Hematopoietic multipotent progenitor cell treated with erythropoietin and hydrocortisone succinate and interleukin-3 and kit ligand, for 15 days (in vitro differentiated cells): Measurements from ENCODE around the gene EIF3D.

ENCODE experiments used
- DNase-seq: peaks from one replicate; pipeline ENCODE4 v3.0.0-alpha.2; 2015; ENCODE audit warnings: low spot score

EIF3D gene

DNA sequence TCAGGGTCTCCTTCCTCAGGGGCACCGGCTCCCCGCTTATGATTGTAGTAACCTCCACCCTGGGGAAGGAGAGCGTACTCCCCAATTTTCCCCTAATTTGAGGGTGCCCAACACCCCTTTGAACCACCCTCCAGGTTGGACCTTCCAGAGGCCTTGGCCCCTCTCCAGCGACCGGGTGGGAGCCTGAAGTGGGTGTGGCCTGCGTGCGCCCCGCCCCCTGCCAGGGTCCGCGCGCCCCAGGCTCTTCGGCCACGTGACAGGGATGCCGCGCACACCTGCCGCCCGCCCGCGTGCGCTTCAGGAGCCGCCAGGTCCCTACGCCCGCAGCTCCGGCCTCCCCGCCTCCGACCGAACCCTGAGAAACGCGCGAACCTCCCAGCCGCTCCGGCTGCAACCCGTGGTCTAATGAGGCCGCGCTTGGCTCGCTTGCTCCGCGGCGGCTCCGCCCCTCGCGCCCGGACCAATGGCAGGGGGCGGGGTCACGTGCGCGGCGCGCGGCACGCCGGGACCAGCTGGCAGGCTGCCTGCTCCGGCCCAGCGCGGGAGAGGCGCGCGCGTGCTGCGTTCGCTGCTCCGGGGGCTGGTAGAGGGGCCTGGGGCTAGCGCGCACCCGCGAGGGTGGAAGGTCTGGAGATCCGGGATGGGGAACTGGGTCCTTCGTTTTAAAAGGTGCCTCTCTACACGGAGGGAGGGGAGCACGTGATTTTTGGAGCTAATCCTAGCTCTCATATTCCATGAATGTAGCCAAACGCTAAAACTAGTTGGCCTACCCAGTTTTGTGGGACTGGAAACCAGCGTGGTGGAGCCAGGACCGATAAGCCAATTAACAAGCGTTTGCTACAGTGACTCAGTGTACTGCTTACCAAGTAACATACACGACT, 22.1 kb downstream of the EIF3D start, which contains the start of gene FOXRED2:
Gene FOXRED2 (minus strand): TSS at position 404 of the 881 bp plus-strand sequence. CDS start 618 bp downstream, outside the sequence.
- peak; percentile 92 for DNase-seq

DNA sequence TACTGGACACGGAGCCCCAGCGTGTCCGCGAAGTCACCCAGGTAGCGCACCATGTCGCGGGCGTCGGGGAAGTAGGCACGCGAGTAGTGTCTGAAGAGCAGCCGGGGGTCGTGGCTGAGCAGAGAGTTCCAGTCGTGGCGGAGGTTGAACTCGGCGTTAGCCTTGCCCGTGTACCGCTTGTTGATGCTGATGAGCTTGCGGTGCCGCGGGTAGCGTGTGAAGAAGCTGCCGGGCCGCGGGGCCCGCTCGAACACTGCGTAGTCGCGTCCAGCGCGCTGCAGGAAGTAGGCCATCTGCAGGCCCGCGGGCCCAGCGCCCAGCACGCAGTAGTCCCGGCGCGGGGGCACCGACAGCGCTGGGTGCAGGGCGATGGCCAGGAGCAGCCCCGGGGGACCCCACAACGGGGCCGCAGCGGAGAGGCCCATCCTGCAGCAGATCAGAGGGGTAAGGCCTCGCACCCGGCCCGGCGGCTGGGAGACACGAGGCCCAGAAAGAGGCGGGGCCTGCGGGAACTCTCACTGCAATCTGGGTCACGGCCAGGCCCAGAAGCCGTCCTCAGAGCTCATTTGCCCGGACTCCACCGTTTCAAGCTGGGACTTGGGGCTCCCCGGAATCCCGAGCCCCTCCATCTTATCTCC, 22.8 kb downstream of the EIF3D start:
- DNase-seq = no peak

DNA sequence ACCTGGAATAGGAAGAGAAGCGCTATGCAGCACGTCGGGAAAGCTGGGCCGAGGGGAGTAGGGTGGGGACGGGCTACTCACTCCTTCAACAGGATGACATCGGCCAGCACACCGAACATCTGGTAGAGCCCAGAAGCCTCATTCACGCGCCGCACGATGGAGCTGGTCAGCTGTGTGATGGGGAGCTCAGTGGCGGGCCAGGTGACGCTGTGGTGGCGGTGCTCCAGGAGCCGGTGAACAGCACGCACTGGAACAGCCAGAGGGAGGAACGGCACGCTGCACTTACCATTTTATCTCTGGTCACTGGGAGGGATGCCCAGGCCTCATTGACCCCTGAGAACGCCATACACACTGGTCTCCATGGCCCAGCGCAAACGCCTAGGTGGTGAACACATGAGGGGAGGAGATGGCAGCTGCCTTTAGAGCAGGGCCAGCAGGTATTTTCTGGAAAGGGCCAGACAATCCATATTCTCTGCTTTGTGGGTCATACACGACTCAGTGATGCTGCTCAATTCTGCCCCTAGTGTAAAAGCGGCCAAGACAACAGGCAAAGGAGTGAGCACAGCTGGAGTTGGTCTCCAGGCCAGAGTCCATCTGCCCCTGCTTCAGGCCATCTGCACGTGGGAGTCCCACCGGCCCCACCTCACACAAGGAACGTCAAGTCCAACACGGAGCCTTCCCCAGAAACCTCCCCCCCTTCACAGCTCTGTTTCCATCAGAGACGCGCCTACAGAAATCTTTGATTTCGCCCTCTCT, 30.9 kb downstream of the EIF3D start:
- DNase-seq = no peak

DNA sequence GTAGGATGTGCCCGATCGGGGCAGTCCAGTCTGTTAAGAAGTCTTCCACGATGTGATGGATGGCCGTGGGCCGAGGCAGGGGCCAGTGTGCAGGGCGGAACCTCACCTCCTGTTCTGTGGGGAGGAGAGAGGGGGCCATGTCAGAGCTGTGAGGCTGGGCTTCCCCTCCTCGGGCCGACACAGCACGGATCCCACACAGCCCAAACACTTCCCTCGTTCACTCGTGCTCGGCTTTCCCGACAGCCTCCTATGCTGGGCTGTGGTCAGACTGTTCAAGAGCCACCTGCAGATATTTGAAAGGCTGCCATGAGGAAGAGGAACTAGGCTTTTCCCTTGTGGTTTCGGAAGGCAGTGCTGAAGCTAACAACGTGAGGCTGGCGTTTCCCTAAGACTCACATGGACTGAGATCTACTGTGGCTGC, 35.3 kb downstream of the EIF3D start:
- DNase-seq = no peak

DNA sequence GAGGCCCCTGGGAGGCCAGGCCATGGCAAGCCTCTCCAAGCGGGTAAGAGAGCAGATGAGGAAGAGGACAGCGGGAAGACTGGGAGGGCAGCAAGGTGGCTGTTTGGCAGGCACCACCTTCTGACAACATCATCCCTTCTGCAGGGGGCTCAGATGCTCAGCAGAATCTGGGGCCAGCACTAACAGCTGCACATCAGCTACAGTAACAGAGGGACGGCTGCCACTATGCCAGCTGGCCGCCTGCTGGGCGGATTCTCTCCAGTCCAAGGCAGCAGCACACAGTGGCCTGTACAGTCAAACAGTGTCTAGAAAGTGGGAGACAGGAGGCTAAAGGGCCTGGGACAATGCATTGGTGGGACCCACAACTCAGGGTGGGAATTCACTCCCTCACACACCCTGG, 36.9 kb downstream of the EIF3D start:
- DNase-seq = no peak

DNA sequence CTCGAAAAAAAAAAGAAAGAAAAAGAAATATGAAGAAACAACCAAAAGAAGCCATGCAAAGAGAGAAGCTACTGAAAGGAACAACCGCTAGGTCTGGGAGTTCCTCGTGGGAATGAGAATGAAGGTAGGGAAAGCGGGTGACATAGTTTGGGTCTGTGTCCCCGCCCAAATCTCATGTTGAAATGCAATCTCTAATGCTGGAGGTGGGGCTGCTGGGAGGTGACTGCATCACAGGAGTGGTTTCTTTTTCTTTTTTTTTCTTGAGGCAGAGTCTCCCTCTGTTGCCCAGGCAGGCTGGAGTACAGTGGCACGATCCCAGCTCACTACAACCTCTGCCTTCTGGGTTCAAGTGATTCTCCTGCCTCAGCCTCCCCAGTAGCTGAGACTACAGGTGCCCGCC, 37.8 kb downstream of the EIF3D start:
- DNase-seq = no peak

DNA sequence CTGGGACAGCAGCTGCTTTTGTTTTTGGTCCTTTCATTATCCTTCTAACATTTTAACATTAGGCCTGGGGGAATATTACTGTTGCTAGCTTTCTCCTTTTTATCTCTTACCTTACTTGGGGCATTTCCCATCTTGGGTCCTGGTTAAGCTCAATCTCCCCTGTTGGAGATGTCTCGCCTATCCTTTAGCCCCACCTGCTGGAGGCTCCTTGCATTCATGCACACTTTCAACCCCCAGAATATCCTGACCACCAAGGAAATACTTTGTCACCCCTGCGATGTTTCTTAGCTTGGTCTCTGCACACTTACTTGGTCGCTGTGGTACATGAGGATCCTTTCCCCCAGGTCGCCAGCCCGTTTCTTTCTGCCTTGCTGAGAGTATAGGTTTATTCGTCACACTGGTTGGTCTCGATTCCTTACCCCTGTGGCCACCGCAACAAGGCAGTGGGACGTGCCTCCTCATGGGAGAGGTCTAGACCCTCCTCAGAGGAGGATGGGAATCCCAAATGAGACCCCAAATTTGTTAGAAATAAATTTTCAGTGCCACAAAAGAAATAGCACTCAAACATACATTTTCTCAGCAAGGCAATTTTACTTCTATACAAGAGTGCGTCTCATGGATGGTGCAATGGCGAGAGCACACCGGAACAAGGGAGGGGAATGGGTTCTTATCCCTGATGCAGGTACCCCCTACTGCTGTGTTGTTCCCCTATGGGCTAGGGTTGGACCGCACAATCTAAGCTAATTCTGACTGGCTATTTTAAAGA, 42.2 kb downstream of the EIF3D start:
- peak; percentile 62 for DNase-seq

DNA sequence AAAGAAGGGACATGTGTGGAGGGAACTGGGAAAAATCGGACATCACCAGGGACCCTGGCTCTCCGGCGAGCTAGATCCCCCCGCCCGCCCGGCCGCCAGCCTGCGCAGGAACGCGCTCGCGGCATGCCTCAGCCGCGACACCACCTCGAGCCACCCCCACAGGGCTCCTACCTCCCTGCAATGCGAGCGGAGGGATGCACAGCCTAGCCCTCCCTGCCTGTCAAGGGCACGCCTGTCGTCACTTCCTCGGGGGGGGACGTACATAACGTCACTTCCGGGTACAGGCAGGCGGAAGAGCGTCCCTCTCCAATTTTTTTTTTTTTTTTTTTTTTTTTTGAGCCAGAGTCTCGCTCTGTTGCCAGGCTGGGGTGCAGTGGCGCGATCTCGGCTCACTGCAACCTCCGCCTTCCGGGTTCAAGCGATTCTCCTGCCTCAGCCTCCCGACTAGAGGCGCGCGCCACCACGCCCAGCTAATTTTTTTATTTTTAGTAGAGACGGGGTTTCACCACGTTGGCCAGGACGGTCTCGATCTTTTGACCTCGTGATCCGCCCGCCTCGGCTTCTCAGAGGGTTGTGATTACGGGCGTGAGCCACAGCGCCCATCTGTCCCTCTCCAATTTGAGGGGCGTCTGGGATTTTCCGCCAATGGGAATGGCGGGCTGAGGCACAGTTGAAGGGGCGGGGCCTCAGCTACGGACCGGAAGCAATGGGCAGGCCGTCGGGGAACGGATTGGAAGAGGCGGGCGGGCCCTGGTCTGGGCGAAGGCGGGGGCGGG, 47.4 kb downstream of the EIF3D start, which contains the start of gene TXN2:
Gene TXN2 (minus strand): TSS at position 248 of the 776 bp plus-strand sequence. CDS start 803 bp downstream, outside the sequence.
- peak; percentile 97 for DNase-seq

DNA sequence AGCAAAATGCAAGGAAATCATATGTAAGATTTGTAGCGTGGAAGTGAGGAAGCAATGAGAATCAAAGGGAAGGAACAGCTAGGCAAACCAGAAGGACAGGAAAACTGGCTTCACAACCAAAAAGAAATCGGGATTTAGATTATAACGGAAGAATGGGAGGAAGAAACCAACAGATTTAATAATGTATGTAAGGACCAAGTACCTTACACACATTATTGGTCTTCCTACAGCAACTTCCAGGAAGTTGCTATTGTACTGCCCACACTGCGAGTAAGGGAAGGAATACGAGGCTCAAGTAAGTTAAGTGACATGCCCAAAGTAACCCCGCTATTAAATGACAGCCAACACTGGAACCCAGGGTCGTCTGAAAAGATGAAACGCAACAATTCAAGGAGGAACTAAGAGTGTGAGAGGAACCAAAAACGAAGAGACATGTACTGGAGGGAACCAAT, 48.0 kb downstream of the EIF3D start:
- DNase-seq = no peak

DNA sequence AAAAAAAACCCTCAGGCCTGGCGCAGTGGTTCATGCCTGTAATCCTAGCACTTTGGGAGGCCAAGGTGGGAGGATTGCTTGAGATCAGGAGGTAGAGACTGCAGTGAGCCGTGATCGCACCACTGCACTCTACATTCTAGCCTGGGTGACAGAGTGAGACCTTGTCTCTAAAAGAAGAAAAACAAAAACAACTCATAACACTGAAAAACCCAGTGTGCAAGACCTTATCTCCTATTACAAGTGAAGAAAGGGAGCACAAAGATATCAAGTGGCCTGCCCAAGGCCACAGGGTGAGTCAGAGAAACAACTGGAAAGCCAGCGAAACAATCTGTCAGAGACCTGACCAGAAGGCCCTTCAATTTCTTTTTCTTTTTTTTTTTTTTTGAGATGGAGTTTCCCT, 50.0 kb downstream of the EIF3D start:
- peak; percentile 57 for DNase-seq

DNA sequence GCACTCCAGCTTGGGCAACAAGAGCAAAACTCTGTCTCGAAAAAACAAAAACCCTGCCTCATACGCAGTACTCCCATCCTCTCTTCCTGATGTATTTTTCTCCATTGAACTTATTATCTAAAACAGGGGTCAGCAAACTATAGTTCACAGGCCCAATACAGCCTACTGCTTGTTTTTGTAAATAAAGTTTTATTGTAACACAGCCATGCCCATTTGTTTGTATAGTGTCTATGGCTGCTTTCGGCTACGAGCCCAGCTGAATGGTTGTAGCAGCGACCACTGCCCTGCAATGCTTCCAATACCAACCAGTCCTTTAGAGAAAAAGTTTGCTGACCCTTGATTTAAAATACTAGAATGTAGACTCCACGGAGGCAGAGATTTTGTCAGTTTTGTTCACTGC, 53.6 kb downstream of the EIF3D start:
- no peak for DNase-seq

DNA sequence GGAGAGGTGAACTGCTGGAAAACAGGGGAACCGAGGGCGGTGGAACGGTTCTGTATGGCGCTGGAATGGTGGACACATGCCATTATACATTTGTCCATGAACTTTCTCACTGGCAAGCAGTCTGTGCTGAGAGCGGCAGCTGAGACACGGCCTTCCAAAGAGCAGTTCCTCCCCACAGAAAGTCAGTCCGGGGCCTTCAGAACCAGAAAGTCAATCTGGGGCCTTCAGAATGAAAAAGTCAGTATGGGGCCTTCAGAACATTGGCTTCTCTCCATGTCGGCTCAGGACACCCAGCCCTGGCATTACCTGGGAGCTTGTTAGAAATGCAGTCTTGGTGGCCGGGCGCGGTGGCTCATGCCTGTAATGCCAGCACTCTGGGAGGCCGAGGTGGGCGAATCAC, 56.3 kb downstream of the EIF3D start:
- DNase-seq = no peak

DNA sequence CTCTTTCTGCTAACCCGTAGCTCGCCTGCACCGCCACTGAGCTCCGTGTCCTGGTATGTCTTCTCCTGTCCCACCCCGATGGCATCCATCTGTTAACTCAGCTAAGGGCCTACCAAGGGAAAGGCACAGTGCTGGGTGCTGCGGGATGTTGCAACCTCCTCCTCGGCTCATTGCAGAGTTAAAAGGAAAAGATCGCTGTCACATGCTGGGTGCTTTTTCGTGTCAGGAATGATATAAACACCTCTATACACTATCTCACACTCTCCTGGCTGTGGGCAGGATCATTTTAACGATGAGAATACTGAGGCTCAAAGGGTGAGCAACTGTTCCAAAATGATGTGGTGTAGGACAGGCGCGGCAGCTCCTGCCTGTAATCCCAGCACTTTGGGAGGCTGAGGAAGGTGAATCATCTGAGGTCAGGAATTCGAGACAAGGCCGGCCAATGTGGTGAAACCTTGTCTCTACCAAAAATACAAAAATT, 57.6 kb downstream of the EIF3D start:
- no peak for DNase-seq

DNA sequence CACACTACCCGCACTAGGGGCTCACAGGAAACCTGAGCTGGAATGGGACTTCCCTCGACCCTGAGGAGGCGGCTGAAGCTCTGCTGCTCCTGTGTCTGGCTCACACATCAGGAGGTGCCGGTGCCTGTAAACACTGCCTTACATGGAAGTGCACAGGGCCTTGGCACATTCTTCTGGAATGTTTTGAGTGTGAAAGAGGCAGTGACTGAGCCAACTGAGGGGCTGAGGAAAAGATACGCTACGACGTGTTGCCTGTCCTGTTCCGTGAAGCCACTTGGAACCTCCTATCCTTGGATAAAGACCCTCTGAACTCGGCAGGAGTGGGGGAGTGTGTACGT, 58.0 kb downstream of the EIF3D start:
- no peak for DNase-seq

DNA sequence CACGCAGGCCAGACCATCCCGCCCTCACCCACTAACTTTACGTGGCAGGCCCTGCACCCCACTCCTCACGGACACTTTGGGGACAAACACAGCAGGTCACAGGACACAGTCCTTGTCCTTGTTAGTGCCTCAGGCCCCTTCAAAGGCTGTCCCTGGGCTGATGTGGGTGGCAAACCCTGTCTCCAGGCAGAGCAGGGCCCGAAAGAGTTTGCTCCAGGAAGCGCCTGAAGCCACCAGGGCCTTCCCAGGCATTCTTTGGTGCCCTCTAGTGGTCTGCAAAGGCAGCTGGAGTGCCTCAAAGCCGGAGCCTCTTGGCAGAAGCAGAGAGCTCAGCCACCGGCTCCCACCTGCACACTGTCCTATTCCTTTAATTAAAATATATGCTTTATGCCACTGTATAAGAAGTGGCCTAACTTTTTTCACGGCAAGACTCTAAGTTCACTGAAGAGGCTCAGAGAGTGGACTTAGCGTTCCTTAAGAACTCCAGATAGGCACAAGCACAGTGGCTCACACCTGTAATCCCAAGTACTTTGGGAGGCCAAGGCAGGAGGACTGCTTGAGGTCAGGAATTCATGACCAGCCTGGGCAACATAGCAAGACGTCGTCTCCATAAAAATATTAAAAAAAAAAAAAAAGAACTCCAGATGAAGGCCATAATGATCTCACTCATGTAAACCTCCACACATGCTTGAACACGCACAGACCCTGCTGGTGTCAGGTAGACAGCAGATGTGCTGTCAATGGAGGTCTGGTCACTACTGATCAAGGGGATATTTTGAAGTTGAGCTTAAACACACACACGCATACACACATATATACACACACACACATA, 58.6 kb downstream of the EIF3D start:
- peak; percentile 89 for DNase-seq

DNA sequence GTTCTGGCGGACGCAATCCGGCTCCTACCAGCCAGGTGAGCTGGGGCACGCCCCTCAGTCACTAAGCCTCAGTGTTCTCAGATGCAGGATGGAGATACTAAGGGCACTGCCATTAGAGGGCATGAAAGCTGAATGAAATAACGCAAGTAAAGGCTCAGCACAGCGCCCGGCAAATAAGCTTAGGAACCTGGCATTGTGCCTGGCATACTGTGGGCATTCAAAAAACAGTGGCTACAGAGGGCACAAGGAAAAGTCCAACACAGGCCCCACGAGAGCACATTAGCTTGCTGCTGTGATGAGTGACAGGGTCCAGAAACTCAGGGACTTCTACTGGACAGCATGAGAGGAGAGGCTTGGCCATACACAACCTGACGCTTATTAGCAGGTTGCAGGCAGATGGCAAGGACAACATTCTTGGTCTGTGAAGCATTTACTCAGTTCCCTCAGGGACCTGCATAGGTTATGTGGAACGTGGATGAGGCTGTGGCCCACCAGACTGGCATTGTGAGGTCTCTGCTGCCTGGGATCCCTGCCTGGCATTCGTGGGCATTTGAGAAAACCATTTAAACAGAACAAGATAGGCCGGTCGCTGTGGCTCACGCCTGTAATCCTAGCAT, 59.8 kb downstream of the EIF3D start:
- no peak for DNase-seq

DNA sequence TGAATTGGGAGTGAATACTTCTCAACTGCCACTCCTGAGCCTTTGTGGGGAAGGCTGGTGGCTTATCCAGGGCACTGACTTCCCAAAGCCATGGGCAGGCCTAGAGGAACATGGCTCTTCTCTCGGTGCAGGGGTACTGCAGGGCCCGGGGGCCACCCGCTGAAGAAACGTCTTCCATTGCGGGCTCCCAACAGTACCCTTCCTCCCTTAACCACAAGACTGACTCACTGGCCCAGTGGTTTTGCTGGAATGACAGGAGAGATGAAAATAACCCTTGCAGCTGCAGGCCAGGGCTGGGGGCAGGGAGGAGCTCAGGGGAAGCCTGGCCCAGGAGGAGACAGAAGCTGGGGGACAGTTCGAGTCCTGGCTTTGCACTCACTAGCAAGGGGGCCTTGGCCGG, 61.0 kb downstream of the EIF3D start:
- DNase-seq = no peak

DNA sequence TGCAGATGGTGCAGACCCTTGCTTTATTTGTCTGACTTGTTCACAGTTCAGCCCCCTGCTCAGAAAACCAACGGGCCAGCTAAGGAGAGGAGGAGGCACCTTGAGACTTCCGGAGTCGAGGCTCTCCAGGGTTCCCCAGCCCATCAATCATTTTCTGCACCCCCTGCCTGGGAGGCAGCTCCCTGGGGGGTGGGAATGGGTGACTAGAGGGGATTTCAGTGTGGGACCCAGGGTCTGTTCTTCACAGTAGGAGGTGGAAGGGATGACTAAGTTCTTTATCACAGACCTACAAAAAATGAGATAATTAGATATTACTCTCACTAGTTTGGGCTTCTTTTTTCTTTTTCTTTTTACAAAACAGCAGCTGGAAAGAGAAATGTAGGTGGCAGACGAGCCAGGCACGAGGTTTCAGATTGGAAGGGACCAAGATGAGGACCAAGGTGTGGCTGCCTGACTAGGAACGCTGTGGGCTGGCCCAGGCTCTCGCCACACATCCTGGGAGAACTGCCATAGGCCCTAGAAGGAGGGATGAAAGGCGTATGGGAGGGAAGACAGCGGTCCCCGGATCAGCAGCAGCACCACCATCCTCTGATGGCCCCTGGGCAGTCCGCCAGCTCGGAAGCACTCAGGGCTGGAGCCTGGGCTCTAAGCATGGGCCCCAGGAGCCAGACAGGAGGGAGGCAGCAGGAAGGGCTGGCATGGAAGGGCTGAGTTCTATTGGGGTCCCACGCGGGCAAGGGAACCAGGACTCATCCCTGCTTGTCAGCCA, 61.7 kb downstream of the EIF3D start:
- no peak for DNase-seq

DNA sequence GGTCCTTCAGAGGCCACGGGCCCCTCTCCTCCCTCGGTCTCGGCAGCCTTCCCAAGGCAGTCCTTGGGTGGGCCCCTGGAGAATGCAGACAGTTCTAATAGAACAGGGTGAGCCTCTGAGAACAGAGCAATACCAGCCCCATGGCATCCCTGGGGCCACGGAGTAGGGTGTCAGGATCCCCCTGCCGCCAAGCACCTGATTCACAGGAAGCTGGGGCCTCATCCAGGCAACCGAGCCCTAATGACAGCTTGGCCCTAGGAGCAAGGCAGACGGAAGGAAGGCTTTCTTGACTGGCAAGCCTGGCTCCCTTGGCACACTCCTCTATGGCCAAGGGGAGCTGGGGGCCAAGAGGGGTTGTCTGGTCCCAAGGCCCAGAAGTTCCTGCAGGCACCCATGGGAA, 62.7 kb downstream of the EIF3D start:
- no peak for DNase-seq
